Heart left ventricle (tissue), 13 donors: Measurements from ENCODE around the gene CEP112.

ENCODE experiments used
- CTCF ChIP-seq, 12 donors: fragments of 200-600 bp; sonication (generic) in 4 of 12; IDR thresholded peaks; one replicate each; pipeline versions ENCODE4 v1.5.0 to v1.8.0; 2018 to 2022; ENCODE audit warnings: antibody characterized with exemption in 12 of 12, mild to moderate bottlenecking in 5 of 12
- POLR2A ChIP-seq, 2 donors: fragments of 450-650 bp; IDR thresholded peaks; one replicate each; pipeline ENCODE4 v1.6.1; 2017; ENCODE audit warnings: antibody characterized with exemption in 2 of 2, mild to moderate bottlenecking in 2 of 2, moderate library complexity in 2 of 2
- donor health status: ischemic (EF 13 %, LVEDD 7.1; RV severe dilation, severe dysfunction).
- donor health status: DM: no; HTN: yes; CAD: no.
- donor health status: DM: no; HTN: no; CAD: no.
- donor health status: ischemic (EF 25% LVEDD 6.9; RV normal size, moderate dysfunction).
- donor health status: ischemic (EF 25% LVEDD 5.7; RV mildly dilated, moderate dysfunction).
- donor health status: ischemic (EF 35%, LVEDD 5.7; RV mildly dilated, moderate dysfunction).
- donor health status: nonischemic (EF 11% LVEDD 7.7; RV severe dilation, severe dysfunction).
- donor health status: DM: yes; HTN: yes; CAD: no.
- donor health status: PGD.
- donor health status: ischemic (EF 29% LVEDD 5.4; RV normal size, mild dysfunction).
- donor health status: nonischemic (EF 23%, LVEDD 6.1; RV moderate dilation, normal function).

- TF ChIP-seq CTCF (IDR thresholded peaks at IDR 0.05) (no peak), POLR2A (IDR thresholded peaks at IDR 0.05) (no peak)
Measured at GRCh38 chr17:65783845-65784334, 408.0 kb downstream of the CEP112 start.
